Measurements from ENCODE around the gene NR3C2.

Gene NR3C2

DNA sequence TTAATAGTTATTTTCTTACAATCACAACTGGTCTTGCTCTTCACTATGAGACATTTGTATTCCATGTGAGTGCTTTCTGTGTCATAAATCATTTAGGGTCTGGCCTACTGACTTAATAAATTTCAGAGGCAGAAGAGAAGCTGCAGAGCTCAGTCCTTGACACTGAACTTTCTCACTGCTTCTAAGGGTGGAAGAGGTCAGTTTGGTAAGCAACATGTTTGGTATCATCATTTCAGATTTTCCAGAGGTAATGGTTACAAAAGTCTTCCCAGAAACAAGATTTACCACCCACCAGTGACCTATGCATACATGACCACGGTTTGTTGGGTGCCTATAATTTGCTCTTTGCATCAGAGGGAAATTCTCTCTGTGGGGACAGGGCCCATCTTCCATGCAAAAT, 148.6 kb downstream of the NR3C2 start:
- H3K9me2 ChIP-seq (ENCODE audit: low read depth, low read length), result no peaks in the 10 kb centered on the region
- H3K9ac ChIP-seq (ENCODE audit: low read length), result no peak overlapping the region
- H2AFZ ChIP-seq (ENCODE audit: low read length), result no peak overlapping the region
- H4K20me1 ChIP-seq (ENCODE audit: insufficient read depth, low read length), result no peaks in the 10 kb centered on the region
- no peak for TF ChIP-seq EZH2 (IDR thresholded peaks at IDR 0.05; ENCODE audit: borderline replicate concordance, low read length)
- TF ChIP-seq, protein P1, sequence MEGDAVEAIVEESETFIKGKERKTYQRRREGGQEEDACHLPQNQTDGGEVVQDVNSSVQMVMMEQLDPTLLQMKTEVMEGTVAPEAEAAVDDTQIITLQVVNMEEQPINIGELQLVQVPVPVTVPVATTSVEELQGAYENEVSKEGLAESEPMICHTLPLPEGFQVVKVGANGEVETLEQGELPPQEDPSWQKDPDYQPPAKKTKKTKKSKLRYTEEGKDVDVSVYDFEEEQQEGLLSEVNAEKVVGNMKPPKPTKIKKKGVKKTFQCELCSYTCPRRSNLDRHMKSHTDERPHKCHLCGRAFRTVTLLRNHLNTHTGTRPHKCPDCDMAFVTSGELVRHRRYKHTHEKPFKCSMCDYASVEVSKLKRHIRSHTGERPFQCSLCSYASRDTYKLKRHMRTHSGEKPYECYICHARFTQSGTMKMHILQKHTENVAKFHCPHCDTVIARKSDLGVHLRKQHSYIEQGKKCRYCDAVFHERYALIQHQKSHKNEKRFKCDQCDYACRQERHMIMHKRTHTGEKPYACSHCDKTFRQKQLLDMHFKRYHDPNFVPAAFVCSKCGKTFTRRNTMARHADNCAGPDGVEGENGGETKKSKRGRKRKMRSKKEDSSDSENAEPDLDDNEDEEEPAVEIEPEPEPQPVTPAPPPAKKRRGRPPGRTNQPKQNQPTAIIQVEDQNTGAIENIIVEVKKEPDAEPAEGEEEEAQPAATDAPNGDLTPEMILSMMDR (IDR thresholded peaks at IDR 0.05; ENCODE audit: low read length), result no peak
- peak overlapping the region; percentile 13 for H3K27ac ChIP-seq (ENCODE audit: low read depth, low read length, poor library complexity, severe bottlenecking)
- no peaks in the 10 kb centered on the region for H3K9me3 ChIP-seq (ENCODE audit: low read length)
- H3K36me3 ChIP-seq (ENCODE audit: insufficient read depth, low read length), result no peaks in the 10 kb centered on the region
- no peaks in the 10 kb centered on the region for H3K27me3 ChIP-seq (ENCODE audit: insufficient read depth, low read length)
- H3K4me1 ChIP-seq (ENCODE audit: insufficient read depth, low read length, severe bottlenecking), result peaks cover 15% of the 10 kb centered on the region
- no peak overlapping the region for H3K4me3 ChIP-seq (ENCODE audit: low read depth, low read length, poor library complexity, severe bottlenecking)
- no peaks in the 10 kb centered on the region for H3K79me2 ChIP-seq (ENCODE audit: insufficient read depth, low read length)
- no peak overlapping the region for H3K4me2 ChIP-seq (ENCODE audit: low read length)
- no peaks in the 10 kb centered on the region for H3F3A ChIP-seq (ENCODE audit: insufficient read depth, low read length)

DNA sequence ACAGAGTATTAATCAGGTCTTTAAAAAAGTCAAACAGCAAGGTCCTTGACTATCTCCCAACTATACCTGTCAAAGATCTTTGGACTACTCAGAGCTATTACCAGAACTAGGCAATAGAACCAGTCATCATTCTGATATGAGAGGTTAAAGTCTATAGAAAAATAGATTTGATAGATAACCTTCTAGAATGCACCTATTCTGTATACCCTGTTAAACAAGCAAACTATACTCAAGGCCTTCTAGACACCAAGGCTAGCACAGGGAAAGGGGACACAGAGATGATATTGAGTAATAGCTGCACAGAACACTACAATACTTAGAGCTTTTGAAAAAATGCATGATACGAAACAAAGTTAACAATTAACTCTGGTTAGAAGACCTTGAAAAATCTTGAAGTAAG, 149.5 kb downstream of the NR3C2 start:
- H4K20me1 ChIP-seq (ENCODE audit: insufficient read depth, low read length), result no peaks in the 10 kb centered on the region
- TF ChIP-seq EZH2 (IDR thresholded peaks at IDR 0.05; ENCODE audit: borderline replicate concordance, low read length), result no peak
- TF ChIP-seq, protein P1 (IDR thresholded peaks at IDR 0.05; ENCODE audit: low read length), result no peak
- H3K9me2 ChIP-seq (ENCODE audit: low read depth, low read length), result no peaks in the 10 kb centered on the region
- no peaks in the 10 kb centered on the region for H3K9me3 ChIP-seq (ENCODE audit: low read length)
- no peak overlapping the region for H3K4me3 ChIP-seq (ENCODE audit: low read depth, low read length, poor library complexity, severe bottlenecking)
- peaks cover 21% of the 10 kb centered on the region for H3K4me1 ChIP-seq (ENCODE audit: insufficient read depth, low read length, severe bottlenecking)
- no peak overlapping the region for H2AFZ ChIP-seq (ENCODE audit: low read length)
- H3K79me2 ChIP-seq (ENCODE audit: insufficient read depth, low read length), result no peaks in the 10 kb centered on the region
- no peaks in the 10 kb centered on the region for H3K27me3 ChIP-seq (ENCODE audit: insufficient read depth, low read length)
- H3K27ac ChIP-seq (ENCODE audit: low read depth, low read length, poor library complexity, severe bottlenecking), result no peak overlapping the region
- H3F3A ChIP-seq (ENCODE audit: insufficient read depth, low read length), result no peaks in the 10 kb centered on the region
- no peak overlapping the region for H3K4me2 ChIP-seq (ENCODE audit: low read length)
- H3K9ac ChIP-seq (ENCODE audit: low read length), result no peak overlapping the region
- no peaks in the 10 kb centered on the region for H3K36me3 ChIP-seq (ENCODE audit: insufficient read depth, low read length)

DNA sequence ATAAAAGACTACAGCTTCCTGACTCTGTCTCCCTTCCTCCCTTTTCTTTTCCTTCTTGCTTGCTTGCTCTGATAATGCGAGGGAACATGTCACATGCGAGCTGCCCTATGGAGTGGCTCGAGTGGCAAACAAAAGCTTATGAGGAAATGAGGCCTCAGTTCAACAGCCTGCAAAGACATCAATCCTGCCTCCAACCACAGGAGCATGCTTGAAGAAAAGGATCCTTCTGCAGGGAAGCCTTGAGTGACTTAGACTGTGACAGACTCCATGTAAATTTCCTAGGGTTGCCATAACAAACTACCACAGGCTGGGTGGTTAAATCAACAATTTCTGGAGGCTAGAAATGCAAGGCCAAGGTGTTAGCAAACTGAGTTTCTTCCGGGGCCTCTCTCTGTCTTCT, 152.5 kb downstream of the NR3C2 start:
- H3K27me3 ChIP-seq (ENCODE audit: insufficient read depth, low read length), result no peaks in the 10 kb centered on the region
- no peaks in the 10 kb centered on the region for H3K36me3 ChIP-seq (ENCODE audit: insufficient read depth, low read length)
- no peaks in the 10 kb centered on the region for H3K79me2 ChIP-seq (ENCODE audit: insufficient read depth, low read length)
- no peak overlapping the region for H2AFZ ChIP-seq (ENCODE audit: low read length)
- TF ChIP-seq, protein P1 (IDR thresholded peaks at IDR 0.05; ENCODE audit: low read length), result no peak
- no peak for TF ChIP-seq EZH2 (IDR thresholded peaks at IDR 0.05; ENCODE audit: borderline replicate concordance, low read length)
- H3K4me2 ChIP-seq (ENCODE audit: low read length), result no peak overlapping the region
- H3K9ac ChIP-seq (ENCODE audit: low read length), result no peak overlapping the region
- H3K4me1 ChIP-seq (ENCODE audit: insufficient read depth, low read length, severe bottlenecking), result peaks cover 28% of the 10 kb centered on the region
- H3K4me3 ChIP-seq (ENCODE audit: low read depth, low read length, poor library complexity, severe bottlenecking), result no peak overlapping the region
- no peaks in the 10 kb centered on the region for H4K20me1 ChIP-seq (ENCODE audit: insufficient read depth, low read length)
- peak overlapping the region; percentile 16 for H3K27ac ChIP-seq (ENCODE audit: low read depth, low read length, poor library complexity, severe bottlenecking)
- no peaks in the 10 kb centered on the region for H3F3A ChIP-seq (ENCODE audit: insufficient read depth, low read length)
- H3K9me3 ChIP-seq (ENCODE audit: low read length), result no peaks in the 10 kb centered on the region
- H3K9me2 ChIP-seq (ENCODE audit: low read depth, low read length), result no peaks in the 10 kb centered on the region

Measured in OCI-LY1 (cell line).